Measurements from ENCODE around the gene GATA2. TPM values are rescaled to one million over a fixed set of nuclear protein-coding genes. Genes with fewer than 3 reads are reported as not detected.
A peak's percentile ranks its signal among the peaks of the same experiment; 100 is the strongest.

The GATA2 gene
- total RNA-seq, 1 donor from 2014 or later, result 0.10 TPM

GRCh38 chr3:128486205-128486628 lies 6.8 kb downstream of the GATA2 start:
- Mint-ChIP-seq H3K27me3 (ENCODE audit: low read depth) (peaks cover 69% of the 10 kb centered on the region), H3K9me3 (ENCODE audit: low read depth) (no peaks in the 10 kb centered on the region), H3K36me3 (ENCODE audit: low read depth) (no peaks in the 10 kb centered on the region), H3K4me3 (ENCODE audit: unreplicated experiment) (peak overlapping the region; percentile 68), H3K4me1 (ENCODE audit: low read depth) (peaks cover 36% of the 10 kb centered on the region), H3K27ac (ENCODE audit: unreplicated experiment) (no peak overlapping the region)
- no peak for DNase-seq (ENCODE audit: low spot score)
- TF ChIP-seq CTCF (IDR thresholded peaks at IDR 0.05), result no peak

GRCh38 chr3:128485282-128486204 lies 7.5 kb downstream of the GATA2 start:
- no peak overlapping the region for H3K4me3 Mint-ChIP-seq (ENCODE audit: unreplicated experiment)
- H3K4me1 Mint-ChIP-seq (ENCODE audit: low read depth), result peaks cover 36% of the 10 kb centered on the region
- peaks cover 66% of the 10 kb centered on the region for H3K27me3 Mint-ChIP-seq (ENCODE audit: low read depth)
- no peaks in the 10 kb centered on the region for H3K9me3 Mint-ChIP-seq (ENCODE audit: low read depth)
- peak; percentile 70 for DNase-seq (ENCODE audit: low spot score)
- H3K36me3 Mint-ChIP-seq (ENCODE audit: low read depth), result no peaks in the 10 kb centered on the region
- H3K27ac Mint-ChIP-seq (ENCODE audit: unreplicated experiment), result no peak overlapping the region
- no peak for TF ChIP-seq CTCF (IDR thresholded peaks at IDR 0.05)

- H3K27me3 Mint-ChIP-seq (ENCODE audit: low read depth), result peaks cover 59% of the 10 kb centered on the region
Measured at GRCh38 chr3:128484404-128485281, 8.4 kb downstream of the GATA2 start.

GRCh38 chr3:128483657-128484403 lies 9.2 kb downstream of the GATA2 start:
- Mint-ChIP-seq H3K9me3 (ENCODE audit: low read depth) (no peaks in the 10 kb centered on the region), H3K27ac (ENCODE audit: unreplicated experiment) (no peak overlapping the region), H3K27me3 (ENCODE audit: low read depth) (peaks cover 59% of the 10 kb centered on the region), H3K36me3 (ENCODE audit: low read depth) (no peaks in the 10 kb centered on the region), H3K4me3 (ENCODE audit: unreplicated experiment) (no peak overlapping the region), H3K4me1 (ENCODE audit: low read depth) (peaks cover 29% of the 10 kb centered on the region)
- no peak for TF ChIP-seq CTCF (IDR thresholded peaks at IDR 0.05)
- peak; percentile 75 for DNase-seq (ENCODE audit: low spot score)

More at GRCh38 chr3:128484404-128485281, 8.4 kb downstream of the GATA2 start:
- no peaks in the 10 kb centered on the region for H3K9me3 Mint-ChIP-seq (ENCODE audit: low read depth)
- no peaks in the 10 kb centered on the region for H3K36me3 Mint-ChIP-seq (ENCODE audit: low read depth)
- peak; percentile 46 for DNase-seq (ENCODE audit: low spot score)
- no peak overlapping the region for H3K4me3 Mint-ChIP-seq (ENCODE audit: unreplicated experiment)
- H3K27ac Mint-ChIP-seq (ENCODE audit: unreplicated experiment), result no peak overlapping the region
- H3K4me1 Mint-ChIP-seq (ENCODE audit: low read depth), result peaks cover 31% of the 10 kb centered on the region
- TF ChIP-seq CTCF (IDR thresholded peaks at IDR 0.05), result no peak

All from chondrocyte (in vitro differentiated cells).